Posterior vena cava (tissue), 2 donors: Measurements from ENCODE around the gene LEKR1. TPM values are rescaled to one million over a fixed set of nuclear protein-coding genes. Genes with fewer than 3 reads are reported as not detected.
"Not testable (repeated sequence)": the region's sequence is repeated elsewhere in the genome, so short reads cannot be mapped to it uniquely, and the experiment has no call there.

Experiments used
- DNase-seq: peaks from one replicate; pipeline ENCODE4 v3.0.0-alpha.2; 2020; ENCODE audit warnings: low spot score
- intact Hi-C, 2 donors: fragments of 100-400 bp; cut with DNase I; formaldehyde crosslinking; loops; one replicate each; pipeline versions ENCODE4 v1.14.1 to v1.14.2; 2022 to 2023
- long read RNA-seq, 2 donors: library from polyadenylated mRNA; unstranded; transcript quantifications; one replicate each; pipeline ENCODE4 v2.0.0, GENCODE V29; 2020 to 2021
- total RNA-seq, 2 donors: library from RNA; stranded (reverse); fragmentation: NEBNext Ultra II Directional; extraction: Animal tissue kit (Norgen Biotek cat#: 25700); gene quantifications; one replicate each; pipeline ENCODE4 v1.2.1, GENCODE V29; 2021
- donor health status: DM: yes; HTN: yes; CAD: no.
- donor health status: DM: yes; HTN: yes; CAD: no.

LEKR1 gene
- total RNA-seq: 1 to 10 TPM; 1.4 to 1.6 TPM
- long read RNA-seq, donor 1: 0 reads
- long read RNA-seq, donor 2, partial matches to known transcripts: 0 of 1 reads
- long read RNA-seq, donor 2, other reads (novel, unspliced or antisense): 1 of 1 reads

- DNase-seq: peak; percentile 96
- intact Hi-C loops: loop anchor here in 1 of 2 donors (10.0 kb wide), 2 partner anchors 152 to 258 kb away; partner anchors contain the start of gene TIPARP
These were observed at the start of gene LEKR1 for GRCh38 chr3:156826144-156826895. Gene LEKR1, plus strand, starts transcription at chr3:156826353. Its CDS starts 2,977 bp downstream, at chr3:156829330.

GRCh38 chr3:156776871-156777270 lies 49.3 kb upstream of the LEKR1 start:
- no peak for DNase-seq
- intact Hi-C loops: no loop called here

GRCh38 chr3:156781310-156782230 lies 44.6 kb upstream of the LEKR1 start:
- intact Hi-C loops: no loop called here
- DNase-seq: no peak

GRCh38 chr3:156782319-156782718 lies 43.8 kb upstream of the LEKR1 start:
- intact Hi-C loops: no loop called here
- no peak for DNase-seq

- no peak for DNase-seq
- intact Hi-C loops: no loop called here
These were observed 43.2 kb upstream of the LEKR1 start for GRCh38 chr3:156782921-156783320.

- intact Hi-C loops: no loop called here
- no peak for DNase-seq
These were observed 39.2 kb upstream of the LEKR1 start for GRCh38 chr3:156787001-156787400.

- intact Hi-C loops: no loop called here
- no peak for DNase-seq
These were observed 38.1 kb upstream of the LEKR1 start for GRCh38 chr3:156787926-156788663.

GRCh38 chr3:156788846-156789245 lies 37.3 kb upstream of the LEKR1 start:
- intact Hi-C loops: no loop called here
- DNase-seq: no peak

GRCh38 chr3:156790156-156790555 lies 36.0 kb upstream of the LEKR1 start:
- no peak for DNase-seq
- intact Hi-C loops: loop anchor here in 1 of 2 donors (1.0 kb wide), 1 partner anchor 24 kb away; no protein-coding TSS in a partner anchor

GRCh38 chr3:156792114-156792513 lies 34.0 kb upstream of the LEKR1 start:
- intact Hi-C loops: no loop called here
- no peak for DNase-seq

- DNase-seq: no peak
- intact Hi-C loops: no loop called here
These were observed 33.6 kb upstream of the LEKR1 start for GRCh38 chr3:156792536-156792935.

GRCh38 chr3:156792945-156793344 lies 33.2 kb upstream of the LEKR1 start:
- DNase-seq: no peak
- intact Hi-C loops: no loop called here

- intact Hi-C loops: no loop called here
- DNase-seq: no peak
These were observed 32.8 kb upstream of the LEKR1 start for GRCh38 chr3:156793400-156793799.

- DNase-seq: no peak
- intact Hi-C loops: no loop called here
These were observed 32.3 kb upstream of the LEKR1 start for GRCh38 chr3:156793851-156794250.

- DNase-seq: no peak
- intact Hi-C loops: no loop called here
These were observed 30.2 kb upstream of the LEKR1 start for GRCh38 chr3:156795890-156796481.

- DNase-seq: no peak
- intact Hi-C loops: no loop called here
These were observed 28.8 kb upstream of the LEKR1 start for GRCh38 chr3:156797368-156797767.

- intact Hi-C loops, DNase-seq: not testable (repeated sequence)
These were observed 25.9 kb upstream of the LEKR1 start for GRCh38 chr3:156800287-156800686.

- DNase-seq: no peak
- intact Hi-C loops: no loop called here
These were observed 24.4 kb upstream of the LEKR1 start for GRCh38 chr3:156801746-156802145.
